Measurements from ENCODE around the gene MTRF1.

The MTRF1 gene

GRCh38 chr13:41276824-41277223 lies 13.4 kb upstream of the MTRF1 start:
- DNase-seq = no peak

GRCh38 chr13:41274881-41275280 lies 11.5 kb upstream of the MTRF1 start:
- DNase-seq = no peak

GRCh38 chr13:41273831-41274441 lies 10.6 kb upstream of the MTRF1 start:
- DNase-seq = no peak

DNA sequence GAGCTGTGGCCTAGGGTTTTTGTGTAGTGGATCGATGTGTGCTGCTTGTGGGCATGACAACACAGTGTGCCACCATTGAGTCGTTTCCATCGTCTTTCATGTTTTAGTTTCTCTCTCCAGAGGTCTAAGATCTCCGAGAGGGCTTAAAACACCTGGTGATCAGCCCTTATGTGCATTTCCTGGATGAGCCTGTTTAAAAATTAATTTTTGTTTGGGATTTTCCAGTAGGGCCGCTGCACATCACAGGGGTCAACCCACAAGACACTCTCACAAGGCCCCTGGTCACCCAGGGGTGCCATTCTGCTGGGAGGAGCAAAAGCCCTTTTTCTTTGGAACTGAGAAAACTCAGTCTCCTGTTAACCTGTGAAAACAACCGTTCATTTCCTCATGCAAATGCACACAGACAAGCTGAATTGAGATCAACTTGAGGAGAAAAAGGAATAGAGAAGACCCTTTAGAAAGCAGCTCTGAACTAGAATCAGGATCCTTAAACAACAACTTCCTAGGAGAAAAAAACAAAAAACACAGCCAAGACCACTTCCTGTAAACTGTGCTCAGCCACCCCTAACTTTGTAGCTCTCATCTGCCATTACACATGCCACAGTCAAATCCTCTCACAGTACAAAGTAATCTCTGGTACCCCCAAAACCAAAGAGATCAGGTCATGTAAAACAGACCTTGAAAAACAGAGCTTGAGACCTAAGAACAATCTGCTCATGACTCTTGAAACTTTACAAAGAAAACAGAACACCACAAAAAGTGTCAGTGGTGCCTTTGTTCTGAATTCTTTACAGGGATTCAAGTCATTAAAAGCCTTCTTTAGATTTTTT lies 8.3 kb upstream of the MTRF1 start:
- no peak for DNase-seq

DNA sequence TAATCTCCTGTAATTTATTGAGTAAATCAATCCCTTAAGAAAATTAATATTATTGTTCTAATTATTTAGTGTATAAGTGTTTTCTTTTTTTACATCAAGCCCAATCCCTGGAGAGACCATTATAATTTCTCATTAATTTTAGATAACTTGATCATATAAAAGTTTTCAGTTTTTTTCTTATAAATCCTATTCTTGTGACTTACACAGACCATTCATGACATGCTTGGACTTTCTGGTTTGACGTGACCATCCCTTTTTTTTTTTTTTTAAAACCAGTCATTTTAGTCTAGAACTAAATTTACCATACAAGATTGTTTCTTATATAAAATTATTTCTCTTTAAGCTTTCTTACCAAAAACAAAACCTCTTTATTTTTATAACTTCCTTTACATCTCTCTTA lies 5.4 kb upstream of the MTRF1 start:
- DNase-seq = no peak

GRCh38 chr13:41267106-41267505 lies 3.7 kb upstream of the MTRF1 start:
- no peak for DNase-seq

GRCh38 chr13:41259875-41260501 lies 3.4 kb downstream of the MTRF1 start:
- no peak for DNase-seq

DNA sequence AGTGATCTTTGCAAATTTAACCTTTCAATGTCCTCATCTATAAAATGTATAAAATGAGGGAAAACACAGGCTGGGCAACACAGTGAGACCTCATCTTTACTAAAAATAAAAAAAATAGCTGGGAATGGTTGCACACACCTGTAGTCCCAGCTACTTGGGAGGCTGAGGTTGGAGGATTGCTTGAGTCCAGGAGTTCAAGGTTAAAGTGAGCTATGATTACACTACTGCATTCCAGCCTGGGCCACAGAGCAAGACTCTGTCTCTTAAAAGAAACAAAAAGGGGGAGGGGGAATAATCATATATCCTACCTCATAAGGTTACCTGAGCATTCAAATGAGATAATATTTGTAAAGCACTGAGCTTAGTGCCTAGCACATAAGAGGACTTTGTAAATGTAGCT lies 5.8 kb downstream of the MTRF1 start:
- no peak for DNase-seq

DNA sequence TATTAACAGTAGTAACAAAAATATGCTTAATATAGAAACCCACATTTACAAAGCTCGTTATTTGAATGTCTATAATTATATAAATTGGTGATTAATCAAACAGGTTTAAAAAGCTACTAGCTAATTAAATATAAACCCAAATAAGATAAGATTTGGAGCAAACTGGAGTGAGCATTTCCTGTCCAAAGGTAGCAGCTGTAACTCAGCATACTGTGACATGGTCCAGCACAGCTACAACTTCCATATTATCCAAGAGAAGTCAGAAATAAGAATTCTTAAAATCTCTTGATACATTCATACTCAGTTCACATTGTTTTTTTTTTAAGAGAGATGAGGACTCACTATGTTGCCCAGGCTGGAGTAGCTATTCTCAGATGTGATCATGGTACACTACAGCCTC lies 8.5 kb downstream of the MTRF1 start:
- DNase-seq = no peak

DNA sequence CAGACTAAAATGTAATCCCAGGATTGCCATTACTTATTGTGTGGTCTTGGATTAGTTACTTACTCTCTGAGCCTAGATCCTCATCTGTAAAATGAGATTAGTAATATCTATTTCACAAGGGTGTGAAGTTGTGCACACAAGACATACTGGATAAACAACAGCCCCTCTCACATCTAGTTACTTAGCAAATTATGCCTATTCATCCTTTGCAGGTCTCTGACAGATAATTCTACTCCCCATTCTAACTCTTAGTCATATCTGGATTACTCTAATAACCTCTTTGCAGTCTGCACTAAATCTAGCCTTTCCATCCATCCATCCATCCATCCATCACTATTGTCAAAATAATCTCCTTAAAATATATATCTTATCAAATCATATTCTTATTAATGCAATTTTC lies 12.4 kb downstream of the MTRF1 start:
- no peak for DNase-seq

GRCh38 chr13:41246969-41247680 lies 16.3 kb downstream of the MTRF1 start:
- DNase-seq = no peak

- DNase-seq = no peak
Observed at GRCh38 chr13:41244556-41244955, 18.8 kb downstream of the MTRF1 start.

DNA sequence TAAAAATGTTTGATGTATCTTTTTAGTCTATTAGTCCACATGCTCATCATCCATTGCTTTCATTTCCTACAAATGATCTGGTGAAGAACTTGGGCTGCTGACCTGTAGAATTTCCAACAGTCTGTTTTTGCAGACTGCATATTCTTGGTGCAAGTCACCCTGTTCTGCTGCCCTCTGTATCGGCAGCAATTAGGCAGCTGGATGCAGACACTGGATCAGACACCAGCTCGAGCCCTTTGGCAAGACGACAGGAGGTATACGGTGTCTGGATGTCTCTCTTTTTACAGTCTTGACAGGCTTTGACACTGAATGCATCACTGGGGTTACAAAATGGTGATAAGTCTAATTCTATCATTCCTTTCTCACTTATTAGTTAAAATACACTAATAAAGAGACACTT lies 21.8 kb downstream of the MTRF1 start:
- DNase-seq = no peak

DNA sequence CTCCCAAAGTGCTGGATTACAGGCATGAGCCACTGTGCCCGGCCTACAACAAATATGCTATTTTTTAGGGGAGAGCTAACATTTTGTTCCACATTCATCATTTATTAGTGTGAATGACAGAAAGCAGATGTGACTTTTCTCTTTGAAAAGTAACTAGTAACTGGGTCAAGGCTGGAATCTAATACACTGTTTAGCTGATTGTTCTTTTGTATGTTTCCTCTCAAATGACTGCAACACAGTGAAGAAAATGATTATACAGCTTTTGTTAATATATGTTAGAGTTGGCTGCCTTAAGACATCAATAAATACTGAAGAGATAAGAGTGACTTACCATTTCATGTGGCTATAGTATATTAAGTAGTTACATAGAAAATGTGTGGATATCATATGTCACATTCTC lies 27.0 kb downstream of the MTRF1 start:
- DNase-seq = no peak

DNA sequence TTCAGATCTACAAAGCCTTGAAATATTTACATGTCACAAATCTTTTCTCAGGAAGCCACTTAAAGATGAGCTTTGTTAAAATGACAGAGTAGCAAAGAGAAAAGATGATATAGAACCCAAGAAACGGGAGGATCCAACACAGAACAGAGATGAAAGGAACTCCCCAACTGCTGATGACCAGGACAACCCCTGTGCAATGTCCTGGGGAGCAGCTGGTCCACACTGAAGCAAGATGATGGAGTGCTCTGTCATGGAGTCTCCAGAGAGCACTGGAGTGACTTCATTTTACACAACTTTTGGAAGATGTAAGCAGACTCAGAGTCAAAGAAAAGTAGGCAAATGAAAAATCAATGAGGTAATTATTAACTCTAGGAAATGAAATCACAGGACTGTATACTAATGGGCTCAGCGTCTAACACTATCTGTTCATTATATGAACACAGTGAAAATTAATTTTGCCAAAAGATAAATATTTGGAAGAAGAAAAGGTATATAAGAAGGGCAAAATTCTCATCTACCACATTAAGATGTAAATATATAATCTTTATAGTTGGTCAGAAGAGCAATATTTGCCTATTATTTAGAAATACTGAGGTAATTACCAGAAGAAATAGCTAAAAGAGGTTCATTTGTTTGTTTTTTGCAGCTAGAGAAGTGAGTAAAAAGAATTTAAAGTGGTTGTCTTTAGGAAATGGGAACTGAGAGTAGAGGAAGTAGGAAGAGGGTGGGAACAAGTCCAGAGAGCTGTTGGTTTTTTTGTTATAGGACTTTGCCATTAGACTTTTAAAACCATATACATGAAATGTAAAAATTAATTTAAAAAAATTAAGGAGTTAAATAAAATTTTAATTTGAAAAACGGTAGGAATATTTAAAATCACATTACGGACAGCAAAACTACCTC lies 30.5 kb downstream of the MTRF1 start:
- no peak for DNase-seq

GRCh38 chr13:41231786-41232185 lies 31.6 kb downstream of the MTRF1 start:
- no peak for DNase-seq

GRCh38 chr13:41231025-41231677 lies 32.2 kb downstream of the MTRF1 start:
- DNase-seq = no peak

- no peak for DNase-seq
Observed at GRCh38 chr13:41229356-41229755, 34.0 kb downstream of the MTRF1 start.

DNA sequence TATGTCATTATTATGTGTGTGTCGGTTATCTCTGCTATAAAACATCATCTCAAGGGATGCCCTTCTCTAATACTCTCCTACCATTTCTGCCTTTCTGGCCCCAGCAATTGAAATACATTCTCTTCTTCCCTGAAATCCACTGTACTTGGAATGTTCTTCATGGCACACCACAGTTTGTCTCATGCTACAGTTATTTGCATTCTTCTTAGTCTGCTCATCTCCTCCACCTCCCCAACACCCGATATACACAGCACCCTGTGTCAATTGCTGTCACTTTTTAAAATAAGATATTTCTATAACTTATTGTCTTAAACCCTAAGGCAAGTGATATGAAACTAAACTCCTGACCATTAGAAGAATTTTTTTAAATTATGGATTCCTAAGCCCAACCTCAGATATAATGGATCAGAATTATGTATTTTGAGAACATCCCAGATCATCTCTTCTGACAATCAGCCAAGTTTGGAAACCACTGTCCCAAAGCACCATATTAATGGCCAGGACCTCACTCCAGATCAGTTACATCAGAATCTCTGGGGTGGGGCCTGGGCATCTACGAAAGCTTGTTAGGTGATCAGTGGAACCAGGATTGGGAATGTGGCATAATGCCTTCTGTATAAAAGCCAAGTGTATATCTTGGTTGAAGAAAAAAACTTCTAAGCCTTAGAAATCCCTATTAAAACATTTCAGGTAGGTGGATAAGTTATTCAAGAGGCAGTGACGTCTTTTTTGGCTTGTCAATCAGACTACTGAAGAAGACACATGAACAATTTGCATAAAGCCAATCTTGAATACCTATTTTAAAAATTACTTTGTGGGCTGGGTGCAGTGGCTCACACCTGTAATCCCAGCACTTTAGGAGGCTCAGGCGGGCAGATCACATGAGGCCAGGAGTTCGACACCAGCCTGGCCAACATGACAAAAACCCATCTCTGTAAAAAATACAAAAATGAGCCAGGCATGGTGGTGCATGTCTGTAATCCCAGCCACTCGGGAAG lies 39.0 kb downstream of the MTRF1 start:
- DNase-seq = no peak

DNA sequence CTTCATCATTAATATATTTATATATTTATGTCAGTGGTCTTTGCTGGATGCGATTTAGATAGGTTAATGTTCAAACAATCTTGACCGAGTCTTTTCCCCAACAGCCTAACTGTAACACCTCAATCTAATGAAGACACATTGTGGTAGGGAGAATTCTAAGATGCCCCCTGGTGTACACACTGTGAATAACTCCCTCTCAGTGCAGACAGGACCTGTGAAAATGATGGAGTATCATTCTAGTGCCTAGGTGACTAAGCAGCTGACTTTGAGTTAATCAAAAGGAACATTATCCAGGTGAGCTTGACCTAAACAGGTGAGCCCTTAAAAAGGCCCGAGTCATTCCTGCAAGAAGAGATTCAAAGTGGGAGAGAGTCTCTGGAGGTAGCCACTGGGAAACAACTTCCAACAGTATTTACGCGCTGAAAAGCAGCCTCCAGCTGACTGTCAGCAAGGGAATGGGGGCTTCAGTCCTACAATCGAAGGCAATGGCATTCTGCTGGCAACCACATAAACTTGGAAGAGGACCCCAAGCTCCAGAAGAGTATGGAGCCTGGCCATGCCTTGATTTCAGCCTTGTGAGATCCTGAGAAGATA lies 41.0 kb downstream of the MTRF1 start:
- no peak for DNase-seq
